B cell (primary cell): ENCODE data around the gene FANCC.

Source experiments
- CTCF ChIP-seq: fragments of 200-600 bp; IDR thresholded peaks from one replicate; pipeline ENCODE4 v1.8.0; 2022; ENCODE audit warnings: antibody characterized with exemption, mild to moderate bottlenecking
- EZH2 ChIP-seq: IDR thresholded peaks from 2 replicates; pipeline ENCODE4 v1.6.1; 2012; ENCODE audit warnings: borderline replicate concordance, low read depth, mild to moderate bottlenecking, moderate library complexity, low read length; ENCODE audit not compliant: insufficient read depth, poor library complexity, severe bottlenecking

- TF ChIP-seq EZH2, result no peak
- TF ChIP-seq CTCF, result no peak
Observed at GRCh38 chr9:95307538-95307937, 10.0 kb downstream of the FANCC start.
